HG03095 (cell line): Measurements from ENCODE around the gene GRK6.
A peak's percentile ranks its signal among the peaks of the same experiment; 100 is the strongest.

ENCODE experiments used
- ATAC-seq: cut with Tn5 transposase; IDR thresholded peaks from one replicate; pipeline ENCODE4 v1.9.1; 2021; ENCODE audit warnings: moderate library complexity; ENCODE audit not compliant: unreplicated experiment

The GRK6 gene

GRCh38 chr5:177439518-177440053 lies 13.1 kb downstream of the GRK6 start:
- ATAC-seq = no peak

- ATAC-seq = no peak
These were observed 13.9 kb downstream of the GRK6 start for GRCh38 chr5:177440211-177440989.

GRCh38 chr5:177440990-177441780 lies 14.7 kb downstream of the GRK6 start:
- no peak for ATAC-seq

- no peak for ATAC-seq
These were observed 15.8 kb downstream of the GRK6 start for GRCh38 chr5:177442066-177442826.

GRCh38 chr5:177443144-177443983 lies 16.9 kb downstream of the GRK6 start:
- ATAC-seq = no peak

GRCh38 chr5:177444106-177445051 lies 17.9 kb downstream of the GRK6 start:
- ATAC-seq = no peak

GRCh38 chr5:177445052-177445916 lies 18.8 kb downstream of the GRK6 start:
- ATAC-seq = no peak

- no peak for ATAC-seq
These were observed 19.4 kb downstream of the GRK6 start for GRCh38 chr5:177445917-177446199.

GRCh38 chr5:177446200-177447065 lies 20.0 kb downstream of the GRK6 start, which contains the start of gene PRR7:
PRR7 (plus strand) TSS chr5:177446814; CDS start chr5:177455068, 8,254 bp downstream.
- peak; percentile 46 for ATAC-seq

- ATAC-seq = peak; percentile 27
These were observed 20.7 kb downstream of the GRK6 start for GRCh38 chr5:177447066-177447610.

GRCh38 chr5:177447611-177448243 lies 21.3 kb downstream of the GRK6 start:
- ATAC-seq = no peak

GRCh38 chr5:177448244-177448950 lies 21.9 kb downstream of the GRK6 start:
- ATAC-seq = no peak

GRCh38 chr5:177449140-177450061 lies 22.9 kb downstream of the GRK6 start:
- no peak for ATAC-seq

- ATAC-seq = no peak
These were observed 24.4 kb downstream of the GRK6 start for GRCh38 chr5:177450667-177451424.
